Measurements from ENCODE around the gene AGK.
"Not testable (repeated sequence)": the region's sequence is repeated elsewhere in the genome, so short reads cannot be mapped to it uniquely, and the experiment has no call there.

Gene AGK

GRCh38 chr7:141587304-141587703, 36.1 kb downstream of the AGK start:
- no peak for DNase-seq

- no peak for DNase-seq
Measured at GRCh38 chr7:141588912-141589311, 37.7 kb downstream of the AGK start.

GRCh38 chr7:141590071-141590470, 38.9 kb downstream of the AGK start:
- no peak for DNase-seq

- DNase-seq = no peak
Measured at GRCh38 chr7:141590666-141591065, 39.5 kb downstream of the AGK start.

- no peak for DNase-seq
Measured at GRCh38 chr7:141593134-141593533, 41.9 kb downstream of the AGK start.

- DNase-seq = no peak
Measured at GRCh38 chr7:141597966-141598365, 46.8 kb downstream of the AGK start.

- DNase-seq = no peak
Measured at GRCh38 chr7:141598408-141598807, 47.2 kb downstream of the AGK start.

GRCh38 chr7:141600168-141601006, 49.2 kb downstream of the AGK start:
- no peak for DNase-seq

- DNase-seq = no peak
Measured at GRCh38 chr7:141609576-141609975, 58.4 kb downstream of the AGK start.

- DNase-seq = no peak
Measured at GRCh38 chr7:141610671-141611070, 59.5 kb downstream of the AGK start.

- DNase-seq = no peak
Measured at GRCh38 chr7:141612861-141613260, 61.7 kb downstream of the AGK start.

- no peak for DNase-seq
Measured at GRCh38 chr7:141617280-141617679, 66.1 kb downstream of the AGK start.

- DNase-seq = no peak
Measured at GRCh38 chr7:141619745-141620144, 68.5 kb downstream of the AGK start.

- no peak for DNase-seq
Measured at GRCh38 chr7:141624763-141625162, 73.6 kb downstream of the AGK start.

GRCh38 chr7:141630621-141631020, 79.4 kb downstream of the AGK start:
- DNase-seq = no peak

GRCh38 chr7:141631525-141631924, 80.3 kb downstream of the AGK start:
- DNase-seq = no peak

- DNase-seq = no peak
Measured at GRCh38 chr7:141634065-141634464, 82.9 kb downstream of the AGK start.

GRCh38 chr7:141636053-141636452, 84.8 kb downstream of the AGK start:
- no peak for DNase-seq

- no peak for DNase-seq
Measured at GRCh38 chr7:141640239-141640840, 89.1 kb downstream of the AGK start.

- no peak for DNase-seq
Measured at GRCh38 chr7:141641876-141642275, 90.7 kb downstream of the AGK start.

- no peak for DNase-seq
Measured at GRCh38 chr7:141645188-141645587, 94.0 kb downstream of the AGK start.

- DNase-seq = no peak
Measured at GRCh38 chr7:141646826-141647480, 95.7 kb downstream of the AGK start.

GRCh38 chr7:141647701-141648100, 96.5 kb downstream of the AGK start:
- DNase-seq = not testable (repeated sequence)
